SKM-1 (cell line): Measurements from ENCODE around the gene NLRP5.
"Not testable (repeated sequence)": the region's sequence is repeated elsewhere in the genome, so short reads cannot be mapped to it uniquely, and the experiment has no call there.

Experiments
- DNase-seq: peaks from one replicate; lab custom pipeline; 2025; ENCODE audit not compliant: unreplicated experiment; lab: John Stamatoyannopoulos, UW

The NLRP5 gene

DNA sequence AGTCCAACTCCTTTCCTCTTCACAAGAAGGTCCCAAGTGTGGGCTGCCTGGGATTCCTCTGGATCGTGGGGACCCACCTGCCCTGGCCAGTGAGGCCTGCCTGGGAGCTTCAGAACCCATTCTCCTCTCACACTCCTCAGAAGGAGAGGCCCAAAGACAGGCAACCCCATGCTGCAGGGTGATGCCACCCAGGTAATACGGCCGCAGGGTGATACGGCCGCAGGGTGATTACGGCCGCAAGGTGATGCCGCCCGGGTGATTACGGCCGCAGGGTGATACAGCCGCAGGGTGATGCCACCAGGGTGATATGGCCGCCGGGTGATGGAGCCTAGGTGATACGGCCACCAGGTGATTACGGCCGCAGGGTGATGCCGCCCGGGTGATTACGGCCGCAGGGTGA lies 111.7 kb downstream of the NLRP5 start:
- not testable (repeated sequence) for DNase-seq

DNA sequence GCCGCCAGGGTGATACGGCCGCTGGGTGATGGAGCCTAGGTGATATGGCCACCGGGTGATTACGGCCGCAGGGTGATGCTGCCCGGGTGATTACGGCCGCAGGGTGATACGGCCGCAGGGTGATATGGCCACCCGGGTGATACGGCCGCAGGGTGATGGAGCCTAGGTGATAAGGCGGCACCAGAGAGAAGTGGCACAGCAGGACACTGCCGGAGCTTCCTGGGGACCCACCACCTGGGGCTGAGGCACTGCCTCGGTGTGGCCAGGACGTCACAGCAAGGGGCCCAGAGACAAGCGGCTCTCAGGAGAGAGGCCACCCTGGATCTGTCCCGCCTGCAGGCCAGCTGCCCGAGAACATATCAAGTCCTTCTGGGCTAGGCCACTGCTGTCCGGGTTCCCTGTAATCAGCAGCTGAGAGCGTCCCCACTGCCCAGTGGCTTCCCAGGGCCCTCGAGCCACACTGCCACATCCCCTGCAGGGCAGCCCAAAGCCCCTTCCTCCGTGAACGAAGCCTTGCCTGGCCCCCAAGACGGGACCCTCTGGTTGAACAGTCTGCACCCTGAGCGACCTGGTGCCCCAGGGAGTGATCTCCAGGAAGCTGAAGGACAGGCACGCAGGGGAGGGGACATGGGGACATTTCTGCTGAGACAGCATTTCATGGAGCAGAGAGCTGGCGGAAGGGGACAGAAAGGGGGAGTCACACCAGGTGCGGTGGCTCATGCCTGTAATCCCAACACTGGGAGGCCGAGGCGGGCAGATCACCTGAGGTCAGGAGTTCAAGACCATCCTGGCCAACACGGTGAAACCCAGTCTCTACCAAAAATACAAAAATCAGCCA lies 112.4 kb downstream of the NLRP5 start:
- no peak for DNase-seq

DNA sequence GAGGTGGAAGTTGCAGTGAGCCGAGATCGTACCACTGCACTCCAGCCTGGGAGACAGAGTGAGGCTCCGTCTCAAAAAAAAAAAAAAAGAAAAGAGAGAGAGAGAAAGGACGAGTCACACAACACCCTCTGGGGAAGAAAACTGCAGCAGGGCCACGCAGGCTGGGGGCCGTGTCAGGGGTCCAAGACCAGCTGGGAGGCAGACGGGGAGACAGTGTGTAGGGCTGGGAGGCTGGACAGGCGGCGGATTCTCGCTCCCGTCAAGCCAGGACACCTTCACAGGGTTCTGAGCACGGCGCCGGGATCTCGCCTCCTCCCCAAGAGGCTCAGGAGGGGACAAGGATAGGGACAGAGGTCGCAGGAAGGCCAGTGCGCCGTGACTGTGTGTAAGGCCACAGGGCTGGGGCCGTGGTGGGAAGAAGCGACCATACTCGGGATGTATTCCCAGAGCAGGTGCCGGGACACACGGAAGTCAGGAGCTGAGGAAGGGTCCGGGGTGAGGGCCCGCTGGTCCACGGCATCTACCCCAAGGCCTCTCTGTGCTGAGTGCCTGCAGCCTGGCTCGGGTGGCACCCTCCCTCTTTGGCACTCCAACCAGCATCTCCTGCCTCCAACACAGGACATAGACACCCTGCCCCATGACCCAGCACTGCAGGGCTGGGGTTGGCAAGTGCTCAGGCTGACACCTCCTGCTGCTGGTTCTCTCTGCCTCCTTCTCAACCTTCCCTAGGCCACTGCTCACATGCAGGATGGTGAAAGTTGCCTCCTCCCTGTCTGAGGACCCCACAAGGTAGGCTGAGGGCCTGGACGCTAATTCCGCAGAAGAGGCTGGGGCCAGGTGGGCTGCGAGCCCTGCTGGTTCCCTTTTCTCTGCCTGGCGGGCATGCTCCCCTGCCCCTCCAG lies 113.3 kb downstream of the NLRP5 start:
- DNase-seq, result no peak

DNA sequence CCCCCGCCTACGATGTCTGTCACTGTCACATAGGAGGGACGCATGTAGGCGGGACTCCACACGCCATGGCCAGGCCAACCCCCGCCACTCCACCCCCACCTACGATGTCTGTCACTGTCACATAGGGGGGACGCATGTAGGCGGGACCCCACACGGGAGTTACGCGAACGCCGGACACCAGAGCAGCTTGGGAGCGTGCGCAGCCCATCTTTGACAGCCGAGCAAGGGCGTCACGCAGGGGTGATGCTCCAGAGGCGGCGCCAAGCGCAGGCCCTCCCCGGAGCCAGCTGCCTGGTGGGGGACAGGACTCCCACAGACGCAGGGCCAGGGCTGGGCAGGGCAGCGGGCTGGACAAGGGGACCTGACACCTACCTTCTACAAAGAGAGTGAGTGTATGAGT lies 114.5 kb downstream of the NLRP5 start:
- DNase-seq, result no peak

DNA sequence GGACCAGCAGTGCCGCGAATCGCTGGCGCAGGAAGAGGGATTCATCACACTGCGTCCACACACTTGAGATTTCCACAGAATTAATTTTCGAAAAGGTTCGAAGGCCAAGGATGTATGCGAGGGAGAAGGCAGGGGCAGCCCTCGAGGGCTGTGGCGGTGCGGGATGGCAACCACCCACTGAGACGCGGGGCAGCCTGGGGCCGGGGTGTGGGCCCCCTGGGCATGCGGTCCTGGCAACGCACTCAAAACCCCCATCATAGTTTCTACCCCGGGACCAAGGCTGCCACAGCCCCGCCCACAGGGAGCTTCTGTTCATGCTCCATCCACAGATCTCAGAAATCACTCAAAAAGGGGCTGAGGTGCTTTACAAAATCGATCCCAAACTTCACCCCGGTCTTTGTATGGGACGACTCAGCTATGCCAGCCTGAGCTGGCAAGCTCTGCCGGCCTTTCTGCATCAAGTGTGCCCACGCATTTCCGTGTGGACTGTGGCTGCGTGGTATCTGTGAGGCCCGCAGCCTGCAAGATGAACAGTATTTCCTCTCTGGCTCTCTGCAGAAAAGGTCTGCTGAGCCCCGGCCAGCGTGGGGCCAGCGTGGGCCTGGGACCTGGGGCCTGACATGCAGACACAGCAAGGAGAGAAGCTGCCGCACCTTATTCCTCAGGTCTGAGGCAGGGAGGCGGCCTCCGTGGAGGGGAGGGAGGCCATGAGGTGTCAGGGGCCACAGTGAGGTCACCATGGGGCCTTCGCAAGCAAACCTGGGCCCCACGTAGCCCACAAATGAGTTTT lies 115.4 kb downstream of the NLRP5 start:
- DNase-seq, result no peak

GRCh38 chr19:56103027-56103614 lies 116.5 kb downstream of the NLRP5 start:
- DNase-seq, result no peak

- no peak for DNase-seq
These were observed 117.8 kb downstream of the NLRP5 start for GRCh38 chr19:56104423-56104822.

- DNase-seq, result no peak
These were observed 118.6 kb downstream of the NLRP5 start for GRCh38 chr19:56105090-56105701.

GRCh38 chr19:56105831-56106396 lies 119.3 kb downstream of the NLRP5 start:
- not testable (repeated sequence) for DNase-seq

GRCh38 chr19:56106397-56106849 lies 119.8 kb downstream of the NLRP5 start:
- DNase-seq, result no peak

DNA sequence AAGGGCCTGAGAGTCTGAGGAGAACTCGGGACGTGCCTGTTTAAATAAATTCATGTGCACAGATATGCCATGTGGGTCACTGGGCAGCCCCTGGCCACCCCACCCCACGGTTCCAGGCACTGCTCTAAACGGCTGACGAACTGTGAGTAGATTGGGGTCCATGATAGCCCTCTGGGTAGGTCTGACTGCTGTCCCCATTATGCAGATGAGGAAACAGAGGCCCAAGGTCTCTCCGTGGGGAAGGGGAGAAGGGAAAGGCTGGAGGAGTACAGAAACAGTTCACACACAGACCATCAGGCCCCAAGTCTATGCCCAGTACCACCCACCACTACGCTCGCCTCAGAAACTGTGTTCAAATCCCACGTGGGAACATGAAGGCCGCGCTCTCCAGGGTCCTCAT lies 120.4 kb downstream of the NLRP5 start:
- DNase-seq, result no peak

GRCh38 chr19:56107626-56108351 lies 121.2 kb downstream of the NLRP5 start:
- DNase-seq, result no peak

- no peak for DNase-seq
These were observed 122.0 kb downstream of the NLRP5 start for GRCh38 chr19:56108447-56109195.

- no peak for DNase-seq
These were observed 122.7 kb downstream of the NLRP5 start for GRCh38 chr19:56109226-56109625.

DNA sequence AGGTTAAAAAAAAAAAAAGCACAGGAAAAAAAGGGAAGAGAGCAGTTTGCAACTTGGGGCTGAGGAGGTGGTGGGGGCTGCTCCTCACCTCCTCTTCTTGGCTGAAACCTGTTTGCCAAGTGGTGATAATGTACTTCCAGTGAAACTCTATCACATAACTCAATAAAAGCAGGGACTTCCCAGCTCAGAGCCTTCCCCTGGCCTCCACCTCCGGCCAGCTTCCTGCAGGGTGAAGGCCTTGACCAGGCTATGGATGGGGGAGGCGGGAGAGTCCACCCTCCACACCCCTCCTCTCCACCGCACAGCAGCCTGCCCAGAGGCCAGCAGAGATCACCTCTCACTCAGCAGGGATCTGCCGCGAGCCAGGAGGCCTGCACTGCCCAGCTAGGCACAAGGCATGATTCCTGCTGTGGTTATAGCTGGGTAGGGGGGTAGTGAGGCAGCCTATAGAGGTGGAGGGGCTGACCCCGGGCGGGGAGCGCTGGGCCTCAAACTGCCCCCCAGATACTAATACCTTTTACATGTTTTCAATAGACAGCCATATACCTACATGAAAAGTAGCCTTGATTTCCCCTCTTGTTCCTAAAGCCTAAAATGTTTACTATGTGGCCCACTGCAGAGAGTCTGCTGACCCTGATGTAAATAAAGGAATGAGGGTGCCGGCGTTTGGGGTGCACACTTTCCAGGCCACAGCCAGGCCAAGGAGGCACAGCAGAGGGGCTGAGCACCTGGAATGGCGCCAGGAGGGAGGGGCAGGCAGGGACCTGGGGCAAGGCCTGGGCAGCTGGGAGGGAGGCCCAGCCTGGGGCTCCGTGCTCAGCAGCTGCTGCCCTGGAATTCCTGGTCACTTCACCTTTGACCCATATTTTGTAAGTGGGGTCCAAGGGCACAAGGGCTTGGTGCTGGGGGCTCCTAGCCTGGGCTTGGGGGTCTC lies 124.2 kb downstream of the NLRP5 start:
- DNase-seq, result no peak
